ENCODE measurements around the gene GSTA5.

DNA sequence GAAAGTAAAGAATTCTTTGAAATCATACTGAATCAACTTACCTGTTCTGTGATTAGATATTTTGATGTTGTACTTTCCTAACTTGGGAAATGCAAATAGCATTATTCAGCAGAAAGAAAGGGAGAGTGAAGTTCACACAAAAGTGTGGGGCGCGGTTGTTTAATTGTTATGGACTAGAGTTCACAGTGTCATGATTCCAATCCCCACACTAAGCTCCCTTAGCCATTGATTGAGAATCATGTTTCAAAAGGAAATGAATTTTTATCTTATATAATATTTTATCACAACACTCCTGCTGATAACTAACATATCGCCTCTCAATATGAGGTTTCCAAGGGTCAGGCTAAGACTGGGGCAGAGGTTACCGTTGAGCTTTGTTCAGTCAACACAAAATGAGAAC is 3.0 kb upstream of the GSTA5 start:
- no peak for TF ChIP-seq POLR2A (IDR thresholded peaks at IDR 0.05; ENCODE audit: low read depth)
- TF ChIP-seq EP300 (IDR thresholded peaks at IDR 0.05) = no peak
- TF ChIP-seq POLR2AphosphoS5 (IDR thresholded peaks at IDR 0.05) = no peak
